Mesenchymal stem cell (in vitro differentiated cells and primary cell): ENCODE measurements around the gene MEG3.

Experiments
- DNase-seq: peaks from one replicate; pipeline ENCODE4 v3.0.0-alpha.2; 2013
- H2AFZ ChIP-seq: one replicate; pipeline ENCODE4 v1.6.1; 2013; ENCODE audit warnings: low read depth, mild to moderate bottlenecking, control low read depth, inconsistent platforms, low read length, moderate library complexity
- H2AK5ac ChIP-seq: 2 replicates; pipeline ENCODE4 v1.6.1; 2013; ENCODE audit warnings: low read length, moderate library complexity, mild to moderate bottlenecking, inconsistent platforms; ENCODE audit not compliant: severe bottlenecking
- H2BK120ac ChIP-seq: one replicate; pipeline ENCODE4 v1.6.1; 2013; ENCODE audit warnings: low read depth, mild to moderate bottlenecking, inconsistent platforms, low read length, moderate library complexity
- H2BK12ac ChIP-seq, 2 experiments: one replicate each; pipeline ENCODE4 v1.6.1; 2013; ENCODE audit warnings: inconsistent platforms in 2 of 2, low read length in 2 of 2, mild to moderate bottlenecking in 2 of 2, moderate library complexity in 2 of 2, control low read depth in 1 of 2
- H2BK15ac ChIP-seq: one replicate; pipeline ENCODE4 v1.6.1; 2013; ENCODE audit warnings: mild to moderate bottlenecking, low read depth, inconsistent platforms; ENCODE audit not compliant: poor library complexity, severe bottlenecking
- H2BK5ac ChIP-seq: 2 replicates; pipeline ENCODE4 v1.6.1; 2013; ENCODE audit warnings: low read depth, mild to moderate bottlenecking, low read length, control low read depth, inconsistent platforms; ENCODE audit not compliant: poor library complexity, severe bottlenecking
- H3K14ac ChIP-seq, 2 experiments: one replicate each; pipeline ENCODE4 v1.6.1; 2013; ENCODE audit warnings: inconsistent platforms in 2 of 2, low read length in 2 of 2, control low read depth in 1 of 2, mild to moderate bottlenecking in 1 of 2, moderate library complexity in 1 of 2
- H3K18ac ChIP-seq, 2 experiments: one replicate each; pipeline ENCODE4 v1.6.1; 2013; ENCODE audit warnings: inconsistent platforms in 2 of 2, low read length in 2 of 2, control low read depth in 1 of 2, low read depth in 1 of 2, mild to moderate bottlenecking in 1 of 2
- H3K23ac ChIP-seq, 2 experiments: one replicate each; pipeline ENCODE4 v1.6.1; 2013; ENCODE audit warnings: inconsistent platforms in 2 of 2, low read length in 2 of 2, mild to moderate bottlenecking in 2 of 2, moderate library complexity in 2 of 2, control low read depth in 1 of 2
- H3K27ac ChIP-seq: 2 replicates; pipeline ENCODE4 v1.5.1; 2013; ENCODE audit warnings: mild to moderate bottlenecking, moderate library complexity, low read length, control low read depth, inconsistent platforms; ENCODE audit not compliant: poor library complexity, severe bottlenecking
- H3K27me3 ChIP-seq, 2 experiments: 2 replicates each; pipeline versions ENCODE4 v1.6.1 to v1.7.0; 2013; ENCODE audit warnings: low read length in 2 of 2, mild to moderate bottlenecking in 2 of 2, moderate library complexity in 2 of 2, control low read depth in 1 of 2, inconsistent platforms in 1 of 2; ENCODE audit not compliant: control insufficient read depth in 1 of 2, insufficient read depth in 1 of 2
- H3K36me3 ChIP-seq, 2 experiments: 2 replicates each; pipeline versions ENCODE4 v1.6.1 to v1.7.0; 2013; ENCODE audit warnings: low read length in 2 of 2, control low read depth in 1 of 2, inconsistent platforms in 1 of 2, low read depth in 1 of 2, mild to moderate bottlenecking in 1 of 2; ENCODE audit not compliant: insufficient read depth in 2 of 2, control insufficient read depth in 1 of 2
- H3K4ac ChIP-seq, 2 experiments: one replicate each; pipeline ENCODE4 v1.6.1; 2013; ENCODE audit warnings: inconsistent platforms in 2 of 2, low read length in 2 of 2, mild to moderate bottlenecking in 2 of 2, moderate library complexity in 2 of 2, control low read depth in 1 of 2, low read depth in 1 of 2
- H3K4me1 ChIP-seq: 2 replicates; pipeline ENCODE4 v1.6.1; 2013; ENCODE audit warnings: low read depth, low read length, control low read depth; ENCODE audit not compliant: control insufficient read depth, insufficient read depth
- H3K4me2 ChIP-seq: 2 replicates; pipeline ENCODE4 v1.6.1; 2013; ENCODE audit warnings: low read length, mild to moderate bottlenecking, inconsistent platforms; ENCODE audit not compliant: poor library complexity, severe bottlenecking
- H3K4me3 ChIP-seq, 2 experiments: 2 replicates each; pipeline versions ENCODE4 v1.5.1 to v1.7.0; 2013; ENCODE audit warnings: low read length in 2 of 2, mild to moderate bottlenecking in 2 of 2, control low read depth in 1 of 2, low read depth in 1 of 2; ENCODE audit not compliant: insufficient read depth in 1 of 2
- H3K79me1 ChIP-seq: replicated peaks from 2 replicates; pipeline ENCODE4 v1.6.1; 2013; ENCODE audit warnings: mild to moderate bottlenecking, control low read depth, low read length, inconsistent platforms; ENCODE audit not compliant: poor library complexity, severe bottlenecking
- H3K9ac ChIP-seq: 2 replicates; pipeline ENCODE4 v1.7.0; 2013; ENCODE audit warnings: mild to moderate bottlenecking, low read length, moderate library complexity
- H3K9me3 ChIP-seq: 2 replicates; pipeline ENCODE4 v1.7.0; 2013; ENCODE audit warnings: mild to moderate bottlenecking, low read length; ENCODE audit not compliant: control insufficient read depth
- H4K8ac ChIP-seq: one replicate; pipeline ENCODE4 v1.6.1; 2013; ENCODE audit warnings: inconsistent platforms, mild to moderate bottlenecking, low read length, moderate library complexity
- H4K91ac ChIP-seq: one replicate; pipeline ENCODE4 v1.6.1; 2013; ENCODE audit warnings: mild to moderate bottlenecking, low read length, inconsistent platforms
- WGBS: methylation state at CpG from one replicate; pipeline ENCODE4 v1.1.7; 2013; ENCODE audit warnings: mixed read lengths; 5-methylcytosine and 5-hydroxymethylcytosine counted together

MEG3 gene

GRCh38 chr14:100857233-100857922 lies 31.5 kb downstream of the MEG3 start:
- Histone ChIP-seq H2AFZ (no peak overlapping the region), H3K4me3 (no peak overlapping the region), H3K9me3 (no peaks in the 10 kb centered on the region), H3K4me2 (no peak overlapping the region), H3K36me3 (peaks cover 0 to 70% of the 10 kb centered on the region in 2 experiments), H3K9ac (no peak overlapping the region), H2BK15ac (no peak overlapping the region), H4K91ac (no peak overlapping the region), H3K27me3 (peaks cover 0 to 24% of the 10 kb centered on the region in 2 experiments), H4K8ac (no peak overlapping the region), H3K23ac (no peak overlapping the region), H2BK12ac (no peak overlapping the region), H3K4ac (no peak overlapping the region), H3K14ac (no peak overlapping the region), H3K79me1 (no peaks in the 10 kb centered on the region), H2BK5ac (no peak overlapping the region), H2BK120ac (no peak overlapping the region), H2AK5ac (no peak overlapping the region), H3K18ac (no peak overlapping the region), H3K27ac (no peak overlapping the region), H3K4me1 (no peaks in the 10 kb centered on the region)
- DNase-seq, result no peak
- 67% methylated on average over 14 of the region's 14 CpGs for WGBS

GRCh38 chr14:100857923-100858837 lies 32.3 kb downstream of the MEG3 start:
- 83% methylated on average over 17 of the region's 17 CpGs for WGBS
- H3K14ac ChIP-seq, result no peak overlapping the region
- no peak for DNase-seq

GRCh38 chr14:100858838-100859220 lies 32.9 kb downstream of the MEG3 start:
- Histone ChIP-seq H3K4me1 (no peaks in the 10 kb centered on the region), H2AK5ac (no peak overlapping the region), H3K27me3 (peaks cover 8 to 27% of the 10 kb centered on the region in 2 experiments), H3K14ac (no peak overlapping the region), H3K4me3 (no peak overlapping the region), H2AFZ (no peak overlapping the region), H2BK120ac (no peak overlapping the region), H3K4me2 (no peak overlapping the region), H3K9ac (no peak overlapping the region), H2BK5ac (no peak overlapping the region), H4K8ac (no peak overlapping the region), H3K36me3 (peaks cover 0 to 71% of the 10 kb centered on the region in 2 experiments), H3K18ac (no peak overlapping the region), H3K9me3 (no peaks in the 10 kb centered on the region), H3K4ac (no peak overlapping the region), H3K79me1 (no peaks in the 10 kb centered on the region), H3K27ac (no peak overlapping the region), H3K23ac (no peak overlapping the region), H2BK15ac (no peak overlapping the region), H4K91ac (no peak overlapping the region), H2BK12ac (no peak overlapping the region)
- WGBS, result 90% methylated on average over 7 of the region's 8 CpGs
- DNase-seq, result no peak

More at GRCh38 chr14:100857923-100858837, 32.3 kb downstream of the MEG3 start:
- H3K9me3 ChIP-seq, result no peaks in the 10 kb centered on the region
- no peak overlapping the region for H2BK5ac ChIP-seq
- H2AK5ac ChIP-seq, result no peak overlapping the region
- no peak overlapping the region for H3K27ac ChIP-seq
- H4K8ac ChIP-seq, result no peak overlapping the region
- peaks cover 6 to 24% of the 10 kb centered on the region in 2 experiments for H3K27me3 ChIP-seq
- no peak overlapping the region for H3K4me3 ChIP-seq
- H3K36me3 ChIP-seq, result peaks cover 0 to 72% of the 10 kb centered on the region in 2 experiments
- no peaks in the 10 kb centered on the region for H3K4me1 ChIP-seq
- no peak overlapping the region for H3K18ac ChIP-seq
- H3K4me2 ChIP-seq, result no peak overlapping the region
- no peak overlapping the region for H3K4ac ChIP-seq
- H3K79me1 ChIP-seq, result no peaks in the 10 kb centered on the region
- H2BK120ac ChIP-seq, result no peak overlapping the region
- no peak overlapping the region for H3K23ac ChIP-seq
- no peak overlapping the region for H2BK15ac ChIP-seq
- H4K91ac ChIP-seq, result no peak overlapping the region
- H3K9ac ChIP-seq, result no peak overlapping the region
- H2BK12ac ChIP-seq, result no peak overlapping the region
- no peak overlapping the region for H2AFZ ChIP-seq

- no peak overlapping the region for H2BK120ac ChIP-seq
- no peak overlapping the region for H4K91ac ChIP-seq
- H3K9ac ChIP-seq, result no peak overlapping the region
- no peak overlapping the region for H3K23ac ChIP-seq
- no peak for DNase-seq
- no peak overlapping the region for H2AK5ac ChIP-seq
- no peak overlapping the region for H3K14ac ChIP-seq
- H2BK12ac ChIP-seq, result no peak overlapping the region
- H3K18ac ChIP-seq, result no peak overlapping the region
- WGBS, result 93% methylated on average over 18 of the region's 18 CpGs
- no peaks in the 10 kb centered on the region for H3K79me1 ChIP-seq
- H2BK15ac ChIP-seq, result no peak overlapping the region
- H3K4me2 ChIP-seq, result no peak overlapping the region
- no peak overlapping the region for H3K4ac ChIP-seq
- peaks cover 10 to 32% of the 10 kb centered on the region in 2 experiments for H3K27me3 ChIP-seq
- peaks cover 0 to 68% of the 10 kb centered on the region in 2 experiments for H3K36me3 ChIP-seq
- H4K8ac ChIP-seq, result no peak overlapping the region
- no peaks in the 10 kb centered on the region for H3K9me3 ChIP-seq
- H3K4me1 ChIP-seq, result no peaks in the 10 kb centered on the region
- no peak overlapping the region for H3K27ac ChIP-seq
- H2AFZ ChIP-seq, result no peak overlapping the region
- H2BK5ac ChIP-seq, result no peak overlapping the region
- H3K4me3 ChIP-seq, result no peak overlapping the region
Measured at GRCh38 chr14:100859781-100860180, 33.9 kb downstream of the MEG3 start.
